ENCODE measurements around the gene PPP1R37. TPM values are rescaled to one million over a fixed set of nuclear protein-coding genes. Genes with fewer than 3 reads are reported as not detected.
A peak's percentile ranks its signal among the peaks of the same experiment; 100 is the strongest.

PPP1R37 gene
- total and polyA plus RNA-seq, 2 donors (not counting 1 experiment from before 2014, with no cell fraction given) = 20.7 to 28.1 TPM

- Histone ChIP-seq H3K27me3 (replicated peaks in 1 of 4; ENCODE audit: control extremely low read depth in 1 of 4, control insufficient read depth in 3 of 4, insufficient read depth in 4 of 4, low read length in 3 of 4) (no peaks in the 10 kb centered on the region), H4K20me1 (ENCODE audit: control insufficient read depth, insufficient read depth, low read length, poor library complexity, severe bottlenecking) (peaks cover 84% of the 10 kb centered on the region), H2AFZ (ENCODE audit: insufficient read depth, low read depth, low read length, poor library complexity, severe bottlenecking) (no peak overlapping the region), H3K9me3 (ENCODE audit: control extremely low read depth in 1 of 3, control insufficient read depth in 2 of 3, insufficient read depth in 1 of 3, low read length in 2 of 3) (no peaks in the 10 kb centered on the region), H3K4me3 (ENCODE audit: control extremely low read depth in 1 of 5, extremely low read depth in 1 of 5, insufficient read depth in 1 of 5, low read depth in 2 of 5, low read length in 4 of 5) (no peak overlapping the region), H3K27ac (ENCODE audit: low read length in 2 of 2) (no peak overlapping the region), H3K36me3 (replicated peaks in 1 of 2; ENCODE audit: control extremely low read depth in 1 of 2, control insufficient read depth in 1 of 2, extremely low read depth in 1 of 2, insufficient read depth in 2 of 2, low read length in 1 of 2) (no peaks in the 10 kb centered on the region), H3K4me1 (ENCODE audit: control insufficient read depth in 2 of 2, insufficient read depth in 2 of 2, low read length in 2 of 2) (peaks cover 37 to 55% of the 10 kb centered on the region in 2 donors), H3K79me2 (ENCODE audit: control insufficient read depth, insufficient read depth, low read length) (peaks cover 95% of the 10 kb centered on the region), H3K4me2 (replicated peaks; ENCODE audit: low read depth, low read length, poor library complexity, severe bottlenecking) (peak overlapping the region; percentile 21), H3K9ac (ENCODE audit: low read length) (no peak overlapping the region)
- Mint-ChIP-seq H3K9me3 (ENCODE audit: insufficient read depth) (no peaks in the 10 kb centered on the region), H3K4me1 (peaks cover 69% of the 10 kb centered on the region), H3K27ac (peak overlapping the region; percentile 34), H3K4me3 (no peak overlapping the region), H3K27me3 (no peaks in the 10 kb centered on the region)
- intact Hi-C loops (cut with micrococcal nuclease) = no loop called here
- WGBS (ENCODE audit: insufficient coverage) = 36% methylated on average over 7 of the region's 12 CpGs
- ChIA-PET POLR2A (no interaction called here), CTCF (interaction anchor here (1.2 to 1.6 kb wide), 2 partner anchors 19 to 23 kb away, joined by 3 read pairs; no protein-coding TSS in a partner anchor)
- no peak for TF ChIP-seq EZH2 (IDR thresholded peaks at IDR 0.05; ENCODE audit: borderline replicate concordance, insufficient read depth, low read depth, low read length, poor library complexity, severe bottlenecking)
- TF ChIP-seq CTCF (IDR thresholded peaks at IDR 0.05) = no peak
- ATAC-seq (ENCODE audit: low read depth) (no peak), DNase-seq (no peak)
These were observed 14.7 kb downstream of the PPP1R37 start for GRCh38 chr19:45107621-45108150.

GRCh38 chr19:45110851-45111266, 17.9 kb downstream of the PPP1R37 start:
- ATAC-seq (ENCODE audit: low read depth) = no peak

More at GRCh38 chr19:45110851-45111266, 17.9 kb downstream of the PPP1R37 start:
- H3K9me3 ChIP-seq (ENCODE audit: control extremely low read depth in 1 of 3, control insufficient read depth in 2 of 3, insufficient read depth in 1 of 3, low read length in 2 of 3) = no peaks in the 10 kb centered on the region
- no peak overlapping the region for H3K4me3 Mint-ChIP-seq
- no peak overlapping the region for H3K27ac Mint-ChIP-seq
- H3K4me1 Mint-ChIP-seq = peaks cover 58% of the 10 kb centered on the region
- H3K4me3 ChIP-seq (ENCODE audit: control extremely low read depth in 1 of 5, extremely low read depth in 1 of 5, insufficient read depth in 1 of 5, low read depth in 2 of 5, low read length in 4 of 5) = no peak overlapping the region
- ChIA-PET POLR2A (no interaction called here), CTCF (no interaction called here)
- H3K9me3 Mint-ChIP-seq (ENCODE audit: insufficient read depth) = no peaks in the 10 kb centered on the region
- TF ChIP-seq EZH2 (IDR thresholded peaks at IDR 0.05; ENCODE audit: borderline replicate concordance, insufficient read depth, low read depth, low read length, poor library complexity, severe bottlenecking) (no peak), CTCF (IDR thresholded peaks at IDR 0.05) (no peak)
- H3K27me3 Mint-ChIP-seq = no peaks in the 10 kb centered on the region
- 28% methylated on average over 5 of the region's 5 CpGs for WGBS (ENCODE audit: insufficient coverage)
- intact Hi-C loops (cut with micrococcal nuclease) = no loop called here
- H3K9ac ChIP-seq (ENCODE audit: low read length) = no peak overlapping the region
- no peak for DNase-seq
- no peaks in the 10 kb centered on the region for H3K27me3 ChIP-seq (replicated peaks in 1 of 4; ENCODE audit: control extremely low read depth in 1 of 4, control insufficient read depth in 3 of 4, insufficient read depth in 4 of 4, low read length in 3 of 4)
- peaks cover 84% of the 10 kb centered on the region for H4K20me1 ChIP-seq (ENCODE audit: control insufficient read depth, insufficient read depth, low read length, poor library complexity, severe bottlenecking)
- H3K36me3 ChIP-seq (replicated peaks in 1 of 2; ENCODE audit: control extremely low read depth in 1 of 2, control insufficient read depth in 1 of 2, extremely low read depth in 1 of 2, insufficient read depth in 2 of 2, low read length in 1 of 2) = no peaks in the 10 kb centered on the region
- H3K79me2 ChIP-seq (ENCODE audit: control insufficient read depth, insufficient read depth, low read length) = peaks cover 98% of the 10 kb centered on the region
- H3K27ac ChIP-seq (ENCODE audit: low read length in 2 of 2) = no peak overlapping the region
- no peak overlapping the region for H2AFZ ChIP-seq (ENCODE audit: insufficient read depth, low read depth, low read length, poor library complexity, severe bottlenecking)
- no peak overlapping the region for H3K4me2 ChIP-seq (replicated peaks; ENCODE audit: low read depth, low read length, poor library complexity, severe bottlenecking)
- H3K4me1 ChIP-seq (ENCODE audit: control insufficient read depth in 2 of 2, insufficient read depth in 2 of 2, low read length in 2 of 2) = peaks cover 20 to 45% of the 10 kb centered on the region in 2 donors
